BLaER1 treated with 17β-estradiol and CSF1 and Interleukin-3, amounts not matched to agents 10 nM and 100 nM (cell line): ENCODE measurements around the gene TMEM273.

Experiments
- H3K27ac ChIP-seq, 11 experiments: shearing (Covaris generic); formaldehyde crosslinking; 2 replicates each; pipeline ENCODE4 v1.8.1; 2022
- H3K27me3 ChIP-seq, 11 experiments: shearing (Covaris generic); formaldehyde crosslinking; 2 replicates each; pipeline ENCODE4 v1.8.1; 2022
- H3K36me3 ChIP-seq, 11 experiments: shearing (Covaris generic); formaldehyde crosslinking; 2 replicates each; pipeline ENCODE4 v1.8.1; 2022
- H3K4me1 ChIP-seq, 10 experiments: shearing (Covaris generic); formaldehyde crosslinking; 2 replicates each; pipeline ENCODE4 v1.8.1; 2022
- H3K4me2 ChIP-seq, 11 experiments: shearing (Covaris generic); formaldehyde crosslinking; 2 replicates each; pipeline ENCODE4 v1.8.1; 2022
- H3K4me3 ChIP-seq, 10 experiments: shearing (Covaris generic); formaldehyde crosslinking; 2 replicates each; pipeline ENCODE4 v1.8.1; 2022
- H3K9ac ChIP-seq, 11 experiments: shearing (Covaris generic); formaldehyde crosslinking; 2 replicates each; pipeline ENCODE4 v1.8.1; 2022
- H3K9me3 ChIP-seq, 11 experiments: shearing (Covaris generic); formaldehyde crosslinking; replicated peaks in 1 of 11; 2 replicates each; pipeline ENCODE4 v1.8.1; 2022
- H4K20me1 ChIP-seq, 11 experiments: shearing (Covaris generic); formaldehyde crosslinking; 2 replicates each; pipeline ENCODE4 v1.8.1; 2022
- Cebpa-rat ChIP-seq, 11 experiments: shearing (Covaris generic); IDR thresholded peaks; 2 replicates each; pipeline ENCODE4 v1.8.1; 2022

The TMEM273 gene

DNA sequence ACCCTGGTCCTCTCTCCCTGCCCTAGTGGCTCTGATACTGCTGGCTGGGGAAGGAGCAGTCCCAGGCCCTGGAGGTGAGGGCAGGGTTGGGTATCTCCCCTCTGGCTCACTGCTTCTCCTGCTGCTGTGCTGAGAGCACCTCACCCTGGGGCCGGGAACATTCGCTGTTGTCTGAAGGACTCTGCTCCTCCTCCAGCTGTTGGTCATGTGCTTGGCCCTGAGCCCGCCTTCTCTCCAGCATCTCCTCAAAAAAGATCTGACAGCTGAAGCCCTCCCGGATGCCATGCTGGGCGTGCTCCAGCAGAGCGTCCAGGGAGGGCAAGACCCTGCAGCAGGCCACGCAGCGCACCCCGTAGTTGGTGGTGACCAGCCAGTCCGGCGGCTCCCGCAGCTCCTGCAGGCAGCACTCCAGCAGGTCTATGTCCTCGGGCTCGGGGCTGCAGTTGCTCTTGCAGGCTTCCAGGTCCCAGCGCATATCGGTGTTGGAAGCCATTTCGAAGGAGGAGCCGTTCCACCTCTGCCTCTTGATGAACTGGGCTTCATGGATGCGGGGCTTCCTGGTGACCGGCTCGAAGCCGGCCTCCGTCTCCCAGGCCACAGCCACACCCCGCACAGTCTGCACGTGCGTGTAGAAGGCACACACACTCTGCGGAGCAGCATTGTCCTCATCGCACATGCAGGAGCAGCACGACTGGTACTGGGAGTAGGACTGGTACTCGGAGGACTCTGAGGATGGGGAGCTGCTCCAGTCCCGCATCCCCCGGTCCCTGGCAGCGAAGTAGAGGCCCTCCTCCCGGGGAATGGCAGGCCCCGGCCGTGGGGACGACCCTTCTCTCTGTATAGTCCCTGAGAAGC lies 56.5 kb downstream of the TMEM273 start:
- H3K36me3 ChIP-seq: no peaks in the 10 kb centered on the region
- no peak overlapping the region for H3K27ac ChIP-seq
- no peak overlapping the region for H3K9ac ChIP-seq
- H4K20me1 ChIP-seq: no peaks in the 10 kb centered on the region
- peaks cover 23 to 33% (median 27%) of the 10 kb centered on the region in 10 experiments for H3K4me1 ChIP-seq
- H3K9me3 ChIP-seq: peaks cover 0 to 6% (median 5%) of the 10 kb centered on the region in 11 experiments; a peak in 19 of 22 replicates
- no peaks in the 10 kb centered on the region for H3K27me3 ChIP-seq
- H3K4me3 ChIP-seq: no peak overlapping the region
- no peak overlapping the region for H3K4me2 ChIP-seq
- no peak for TF ChIP-seq Cebpa-rat (IDR thresholded peaks at IDR 0.05)

DNA sequence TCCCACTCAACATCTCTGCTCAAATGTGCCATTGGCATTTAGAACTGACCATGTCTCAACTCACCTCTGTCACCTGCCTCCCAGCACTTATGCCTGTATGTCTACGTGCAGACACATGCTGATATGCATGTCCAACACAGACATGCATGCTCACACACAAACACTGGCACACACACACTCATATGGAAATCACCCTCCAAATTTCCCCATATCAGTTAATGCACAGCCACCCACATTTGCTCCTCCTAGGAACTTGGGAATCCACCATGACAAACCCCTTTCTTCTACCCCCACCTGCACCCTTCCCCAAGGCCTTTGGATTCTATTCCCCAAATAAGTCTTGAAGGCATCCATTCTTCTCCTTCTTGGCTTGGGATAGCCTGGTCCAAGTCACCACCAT lies 58.8 kb downstream of the TMEM273 start:
- Histone ChIP-seq H3K36me3 (no peaks in the 10 kb centered on the region), H3K4me1 (peaks cover 5 to 9% (median 7%) of the 10 kb centered on the region in 10 experiments; a peak in 19 of 20 replicates), H3K27me3 (no peaks in the 10 kb centered on the region), H3K9ac (no peak overlapping the region), H3K4me3 (no peak overlapping the region), H3K9me3 (no peaks in the 10 kb centered on the region), H4K20me1 (no peaks in the 10 kb centered on the region), H3K27ac (no peak overlapping the region), H3K4me2 (no peak overlapping the region)
- no peak for TF ChIP-seq Cebpa-rat (IDR thresholded peaks at IDR 0.05)

DNA sequence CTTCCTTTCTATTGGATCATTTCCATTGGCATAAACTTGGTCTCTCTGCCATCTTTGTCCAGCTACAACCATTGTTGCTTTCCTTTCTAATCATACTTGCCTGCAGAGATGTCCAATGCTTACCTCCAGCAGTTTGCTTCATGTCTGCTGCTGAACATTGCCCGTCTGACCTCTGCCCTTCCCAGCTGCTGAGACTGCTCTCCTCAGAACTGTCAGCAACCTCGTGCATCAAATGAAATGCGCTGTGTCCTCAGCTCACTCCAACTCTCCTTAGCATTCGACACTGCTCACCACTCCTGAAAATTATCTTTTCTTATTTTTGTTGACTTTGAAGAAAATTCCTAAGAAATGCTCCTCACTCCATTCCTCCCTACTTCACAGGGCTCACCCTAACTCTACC lies 59.3 kb downstream of the TMEM273 start:
- no peaks in the 10 kb centered on the region for H3K27me3 ChIP-seq
- no peak for TF ChIP-seq Cebpa-rat (IDR thresholded peaks at IDR 0.05)
- H3K27ac ChIP-seq: no peak overlapping the region
- H3K9me3 ChIP-seq: no peaks in the 10 kb centered on the region
- no peak overlapping the region for H3K4me2 ChIP-seq
- H3K36me3 ChIP-seq: no peaks in the 10 kb centered on the region
- H4K20me1 ChIP-seq: no peaks in the 10 kb centered on the region
- no peak overlapping the region for H3K9ac ChIP-seq
- H3K4me1 ChIP-seq: peaks cover 0 to 4% (median 1%) of the 10 kb centered on the region in 10 experiments; a peak in 10 of 20 replicates
- no peak overlapping the region for H3K4me3 ChIP-seq

DNA sequence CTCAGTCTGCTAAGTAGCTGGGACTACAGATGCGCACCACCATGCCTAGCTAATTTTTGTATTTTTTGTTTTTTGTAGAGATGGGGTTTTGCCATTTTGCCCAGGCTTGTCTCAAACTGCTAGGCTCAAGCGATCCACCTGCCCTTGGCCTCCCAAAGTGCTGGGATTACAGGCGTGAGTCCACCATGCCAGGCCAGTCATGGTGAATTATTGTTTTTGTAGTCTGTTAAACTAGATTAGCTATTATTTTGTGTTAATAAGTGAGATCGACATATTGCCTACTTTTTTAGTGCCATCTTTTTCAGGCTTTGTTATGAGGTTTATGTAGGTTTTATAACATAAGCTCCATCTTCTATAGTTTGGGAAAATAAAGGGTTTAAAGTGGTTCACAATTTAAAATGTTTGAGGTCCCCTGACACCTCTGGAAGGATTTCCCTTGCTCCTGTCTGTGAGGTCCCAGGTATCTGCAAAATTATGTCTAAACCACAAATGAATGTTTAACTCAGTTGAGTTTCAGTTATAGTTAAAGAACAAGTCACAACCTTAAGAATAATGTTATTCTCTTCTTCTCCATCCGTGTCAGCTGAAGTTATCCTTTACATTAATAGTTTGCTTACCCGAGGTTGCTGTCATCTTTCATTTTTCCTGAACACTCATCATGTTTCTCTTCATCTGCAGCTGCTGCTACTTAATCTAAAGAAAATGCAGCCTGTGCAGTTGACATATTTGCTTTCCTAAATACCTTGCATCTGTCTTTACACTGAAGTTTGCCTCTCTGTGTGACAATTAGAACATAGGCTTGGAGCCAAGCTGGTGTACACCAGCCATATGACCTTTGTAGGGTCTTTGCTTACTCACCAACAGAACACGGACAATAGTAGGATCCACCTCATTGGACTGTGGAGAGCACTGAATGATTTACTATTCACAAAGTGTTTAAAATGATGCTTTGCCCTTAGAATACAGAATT lies 63.9 kb downstream of the TMEM273 start:
- Histone ChIP-seq H3K4me1 (no peaks in the 10 kb centered on the region), H3K9ac (no peak overlapping the region), H3K27ac (no peak overlapping the region), H4K20me1 (no peaks in the 10 kb centered on the region), H3K36me3 (no peaks in the 10 kb centered on the region), H3K27me3 (no peaks in the 10 kb centered on the region), H3K9me3 (no peaks in the 10 kb centered on the region), H3K4me2 (no peak overlapping the region), H3K4me3 (no peak overlapping the region)
- TF ChIP-seq Cebpa-rat (IDR thresholded peaks at IDR 0.05): no peak

DNA sequence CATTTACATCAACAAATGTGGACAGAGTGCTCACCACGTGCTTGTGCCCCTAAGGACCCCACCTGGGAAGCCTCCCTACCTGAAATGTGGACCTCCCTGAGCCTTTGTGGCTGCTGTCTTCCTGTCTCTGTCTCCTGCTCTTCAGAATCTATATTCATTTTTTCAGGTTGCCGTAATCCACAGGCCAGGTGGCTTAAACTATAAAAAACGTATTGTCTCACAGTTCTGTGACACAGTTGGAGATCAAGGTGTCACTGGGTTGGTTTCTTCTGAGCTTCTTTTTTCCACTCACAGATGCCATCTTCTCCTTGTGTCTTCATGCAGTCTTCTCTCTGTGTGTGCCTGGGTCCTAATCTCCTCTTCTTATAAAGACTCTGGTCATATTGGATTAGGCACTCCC lies 67.3 kb downstream of the TMEM273 start:
- TF ChIP-seq Cebpa-rat (IDR thresholded peaks at IDR 0.05): no peak

DNA sequence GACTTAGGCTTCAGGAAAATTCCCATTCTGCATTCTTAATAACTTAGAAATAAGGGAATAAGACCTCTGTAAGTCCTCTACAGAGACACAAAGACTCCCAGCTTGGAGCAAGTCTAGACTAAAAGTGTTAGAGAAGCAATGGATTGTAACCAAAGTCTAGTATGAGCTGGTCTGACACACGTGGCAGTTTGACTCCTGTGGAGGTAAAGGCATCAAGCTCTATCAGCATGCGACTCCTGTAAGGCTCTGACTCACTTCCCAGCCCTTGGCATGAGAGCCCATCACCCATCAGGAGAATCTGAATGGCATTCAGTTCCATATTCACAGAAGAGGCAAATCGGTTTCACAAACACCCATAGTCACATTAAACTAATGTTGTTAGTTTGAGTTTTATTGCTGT lies 68.4 kb downstream of the TMEM273 start:
- no peak for TF ChIP-seq Cebpa-rat (IDR thresholded peaks at IDR 0.05)
- H3K9me3 ChIP-seq: no peaks in the 10 kb centered on the region
- no peak overlapping the region for H3K4me3 ChIP-seq
- H3K4me2 ChIP-seq: no peak overlapping the region
- H4K20me1 ChIP-seq: no peaks in the 10 kb centered on the region
- no peaks in the 10 kb centered on the region for H3K36me3 ChIP-seq
- no peak overlapping the region for H3K9ac ChIP-seq
- H3K4me1 ChIP-seq: peaks cover 0 to 13% (median 9%) of the 10 kb centered on the region in 10 experiments; a peak in 11 of 20 replicates
- H3K27ac ChIP-seq: no peak overlapping the region
- H3K27me3 ChIP-seq: peaks cover 19 to 27% (median 24%) of the 10 kb centered on the region in 11 experiments

More for the DNA sequence above, 67.3 kb downstream of the TMEM273 start:
- H3K9ac ChIP-seq: no peak overlapping the region
- H3K4me3 ChIP-seq: no peak overlapping the region
- H3K27me3 ChIP-seq: peaks cover 8 to 16% (median 12%) of the 10 kb centered on the region in 11 experiments
- H3K27ac ChIP-seq: no peak overlapping the region
- H3K4me2 ChIP-seq: no peak overlapping the region
- H3K36me3 ChIP-seq: no peaks in the 10 kb centered on the region
- peaks cover 0 to 9% (median 7%) of the 10 kb centered on the region in 10 experiments; a peak in 11 of 20 replicates for H3K4me1 ChIP-seq
- H3K9me3 ChIP-seq: no peaks in the 10 kb centered on the region
- H4K20me1 ChIP-seq: no peaks in the 10 kb centered on the region

DNA sequence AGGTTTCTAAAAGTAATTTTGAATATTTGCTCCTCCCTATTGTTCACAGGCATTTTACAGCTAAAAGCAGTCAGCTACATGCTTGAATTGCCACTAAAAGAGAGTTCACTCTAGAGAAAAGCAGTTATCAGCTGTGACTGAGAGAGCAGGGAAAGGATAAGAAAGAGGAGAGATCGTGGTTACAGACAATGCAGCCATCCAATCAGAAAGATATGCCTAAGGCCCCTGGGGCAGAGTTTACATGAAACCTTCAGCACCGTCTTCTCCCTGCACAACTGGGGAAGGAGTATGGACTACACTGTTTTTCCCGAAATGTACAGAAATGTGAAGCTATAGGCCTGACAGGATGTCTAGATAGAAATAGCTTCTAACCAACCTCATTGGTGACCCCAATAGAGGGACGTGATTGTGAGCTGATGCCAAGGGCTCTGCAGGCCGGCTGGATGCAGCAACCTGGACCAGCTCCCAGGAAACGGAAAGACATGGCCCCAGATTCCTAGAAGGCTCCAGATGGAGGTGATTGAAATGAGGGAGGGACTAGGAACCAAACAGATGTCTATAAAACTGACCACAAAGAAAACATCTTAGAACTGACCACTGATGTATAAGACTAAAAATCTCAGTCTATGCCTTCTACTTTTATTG lies 69.6 kb downstream of the TMEM273 start:
- H3K4me1 ChIP-seq: peaks cover 0 to 13% (median 9%) of the 10 kb centered on the region in 10 experiments; a peak in 11 of 20 replicates
- no peak for TF ChIP-seq Cebpa-rat (IDR thresholded peaks at IDR 0.05)
- H3K27ac ChIP-seq: no peak overlapping the region
- H3K4me3 ChIP-seq: no peak overlapping the region
- H3K36me3 ChIP-seq: no peaks in the 10 kb centered on the region
- no peaks in the 10 kb centered on the region for H3K9me3 ChIP-seq
- peaks cover 31 to 39% (median 36%) of the 10 kb centered on the region in 11 experiments for H3K27me3 ChIP-seq
- no peak overlapping the region for H3K4me2 ChIP-seq
- no peak overlapping the region for H3K9ac ChIP-seq
- no peaks in the 10 kb centered on the region; a peak in 1 of 22 replicates for H4K20me1 ChIP-seq

DNA sequence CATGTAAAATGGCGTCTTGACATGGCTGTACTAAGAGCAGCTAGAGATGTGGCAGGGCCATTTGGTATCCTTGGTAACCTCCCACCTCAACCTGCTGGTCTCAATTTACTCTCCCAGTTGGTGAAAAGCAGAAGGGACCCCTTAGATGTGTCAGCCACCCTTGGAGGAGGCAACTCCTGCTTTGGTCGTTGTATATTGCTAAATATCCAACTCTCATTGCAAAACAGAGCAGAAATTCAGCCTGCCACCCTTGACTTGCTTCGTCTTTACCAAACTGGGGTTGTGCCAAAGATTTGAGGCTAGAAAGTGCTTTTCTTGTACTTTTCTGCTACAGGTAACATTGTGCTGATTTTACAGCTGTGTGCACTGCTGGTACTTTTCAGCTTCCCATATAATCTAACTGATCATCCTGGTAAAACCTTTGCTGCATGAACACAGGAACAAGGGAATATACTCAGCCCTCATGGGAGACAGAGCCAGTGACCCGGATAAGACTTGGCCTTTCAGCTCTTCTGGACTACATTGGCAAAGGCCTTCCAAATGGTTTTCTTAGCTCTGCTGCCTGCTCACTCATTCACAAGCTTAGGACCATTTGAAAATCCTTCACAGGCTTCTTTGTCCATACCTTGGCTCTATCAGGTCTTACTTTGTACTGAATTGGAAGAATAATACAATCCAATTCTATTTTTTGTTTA lies 70.7 kb downstream of the TMEM273 start:
- Histone ChIP-seq H3K9ac (no peak overlapping the region), H3K4me1 (peaks cover 0 to 13% (median 9%) of the 10 kb centered on the region in 10 experiments; a peak in 11 of 20 replicates), H3K4me3 (no peak overlapping the region), H3K27ac (no peak overlapping the region), H4K20me1 (no peaks in the 10 kb centered on the region; a peak in 1 of 22 replicates), H3K27me3 (peaks cover 35 to 46% (median 40%) of the 10 kb centered on the region in 11 experiments), H3K36me3 (no peaks in the 10 kb centered on the region), H3K4me2 (no peak overlapping the region), H3K9me3 (no peaks in the 10 kb centered on the region)
- no peak for TF ChIP-seq Cebpa-rat (IDR thresholded peaks at IDR 0.05)
